Thymus (tissue), 11 donors: ENCODE results near the gene MAPK7. TPM values are rescaled to one million over a fixed set of nuclear protein-coding genes. Genes with fewer than 3 reads are reported as not detected.

Experiments
- DNase-seq, 9 donors: peaks; one replicate each; pipeline ENCODE4 v3.0.0-alpha.2; 2013; ENCODE audit warnings: low spot score in 9 of 9, low read depth in 6 of 9, missing footprints in 1 of 9
- H3K27ac ChIP-seq, 2 donors: one replicate each; pipeline ENCODE4 v1.5.1; 2013; ENCODE audit warnings: control low read depth in 1 of 2, low read depth in 1 of 2, low read length in 1 of 2, mild to moderate bottlenecking in 1 of 2, moderate library complexity in 1 of 2
- H3K27me3 ChIP-seq, 2 donors: one replicate each; pipeline ENCODE4 v1.5.1; 2013; ENCODE audit warnings: low read length in 1 of 2; ENCODE audit not compliant: control insufficient read depth in 2 of 2, insufficient read depth in 1 of 2
- H3K36me3 ChIP-seq, 2 donors: one replicate each; pipeline ENCODE4 v1.5.1; 2013; ENCODE audit warnings: low read length in 1 of 2, mild to moderate bottlenecking in 1 of 2, moderate library complexity in 1 of 2; ENCODE audit not compliant: control insufficient read depth in 2 of 2, insufficient read depth in 2 of 2
- H3K4me1 ChIP-seq, 2 donors: one replicate each; pipeline ENCODE4 v1.5.1; 2013; ENCODE audit warnings: low read length in 2 of 2; ENCODE audit not compliant: control insufficient read depth in 2 of 2, insufficient read depth in 2 of 2
- H3K4me3 ChIP-seq, 2 donors: one replicate each; pipeline ENCODE4 v1.5.1; 2013; ENCODE audit warnings: low read length in 2 of 2, control low read depth in 1 of 2, mild to moderate bottlenecking in 1 of 2
- H3K9me3 ChIP-seq, 2 donors: one replicate each; pipeline ENCODE4 v1.5.1; 2013; ENCODE audit warnings: low read length in 1 of 2, mild to moderate bottlenecking in 1 of 2; ENCODE audit not compliant: control insufficient read depth in 2 of 2, insufficient read depth in 1 of 2
- WGBS: extraction: QIAGEN DNeasy Blood & Tissue Kit; methylation state at CpG from one replicate; pipeline ENCODE4 v1.1.7; 2013; 5-methylcytosine and 5-hydroxymethylcytosine counted together
- polyA plus RNA-seq: library from polyadenylated mRNA; stranded (reverse); fragments of 200-250 nt; gene quantifications from one replicate; pipeline ENCODE4 v1.2.3, GENCODE V29; 2013
- total RNA-seq: library from RNA; stranded (reverse); fragments of 120-200 nt; gene quantifications from one replicate; pipeline ENCODE4 v1.2.4, GENCODE V29; 2013
- donor health status: healthy.

The MAPK7 gene
- total and polyA plus RNA-seq, 2 donors, result 3.3 to 13.7 TPM

DNA sequence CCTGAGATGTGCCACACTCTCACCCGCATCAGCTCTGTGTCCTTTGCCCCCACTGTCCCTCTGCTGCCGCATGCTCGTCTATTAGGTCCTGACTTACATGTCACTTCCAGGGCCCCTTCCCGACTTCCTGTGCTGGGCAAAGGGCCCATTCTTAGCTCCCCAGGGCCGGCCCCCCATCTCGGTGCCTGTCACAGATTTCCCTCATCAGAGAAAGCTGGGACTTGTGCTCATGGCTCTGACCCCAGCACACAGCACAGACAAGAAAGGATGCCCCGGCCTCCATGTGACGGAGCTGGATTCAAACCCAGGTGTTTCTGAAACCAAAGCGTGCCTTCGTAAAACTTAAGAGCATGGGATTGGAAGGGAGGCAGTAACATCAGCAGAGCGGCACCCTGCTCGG lies 5.9 kb upstream of the MAPK7 start:
- H3K4me1 ChIP-seq, result peaks cover 5 to 16% of the 10 kb centered on the region in 2 donors
- H3K27me3 ChIP-seq, result peaks cover 0 to 8% of the 10 kb centered on the region in 2 donors
- no peaks in the 10 kb centered on the region for H3K36me3 ChIP-seq
- 78% methylated on average over 12 of the region's 12 CpGs for WGBS
- H3K4me3 ChIP-seq, result no peak overlapping the region
- no peak for DNase-seq
- no peak overlapping the region for H3K27ac ChIP-seq
- H3K9me3 ChIP-seq, result no peaks in the 10 kb centered on the region

DNA sequence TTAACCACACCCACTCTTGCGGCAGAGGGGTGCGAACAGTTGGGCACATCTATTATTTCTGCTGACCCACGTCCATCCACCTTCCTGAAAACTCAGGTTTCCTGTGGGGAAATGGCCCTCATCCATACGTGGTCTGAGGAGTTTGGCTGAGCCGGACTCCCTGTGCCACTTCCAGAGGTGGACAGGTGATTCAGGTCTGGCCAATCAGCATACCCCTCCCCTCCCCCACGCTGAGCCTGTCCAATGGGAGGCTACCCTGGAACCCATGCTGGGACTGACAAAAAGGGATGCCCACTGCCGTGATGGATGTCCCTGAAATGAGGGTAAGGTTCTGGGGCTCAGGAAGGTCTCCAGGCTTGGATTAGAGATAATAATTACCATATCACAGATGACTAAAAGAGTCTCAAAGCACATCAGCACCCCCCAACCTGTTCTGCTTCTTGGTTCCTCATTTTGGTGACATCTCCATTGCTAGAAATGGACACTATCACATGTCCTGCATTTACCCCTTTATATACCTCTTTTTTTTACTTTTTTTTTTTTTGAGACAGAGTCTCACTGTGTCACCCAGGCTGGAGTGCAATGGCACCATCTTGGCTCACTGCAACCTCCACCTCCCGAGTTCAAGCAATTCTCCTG lies 5.3 kb upstream of the MAPK7 start:
- Histone ChIP-seq H3K4me1 (peaks cover 5 to 16% of the 10 kb centered on the region in 2 donors), H3K4me3 (no peak overlapping the region), H3K36me3 (no peaks in the 10 kb centered on the region), H3K9me3 (no peaks in the 10 kb centered on the region), H3K27me3 (peaks cover 0 to 8% of the 10 kb centered on the region in 2 donors), H3K27ac (no peak overlapping the region)
- no peak for DNase-seq
- WGBS, result 84% methylated on average over 8 of the region's 8 CpGs

DNA sequence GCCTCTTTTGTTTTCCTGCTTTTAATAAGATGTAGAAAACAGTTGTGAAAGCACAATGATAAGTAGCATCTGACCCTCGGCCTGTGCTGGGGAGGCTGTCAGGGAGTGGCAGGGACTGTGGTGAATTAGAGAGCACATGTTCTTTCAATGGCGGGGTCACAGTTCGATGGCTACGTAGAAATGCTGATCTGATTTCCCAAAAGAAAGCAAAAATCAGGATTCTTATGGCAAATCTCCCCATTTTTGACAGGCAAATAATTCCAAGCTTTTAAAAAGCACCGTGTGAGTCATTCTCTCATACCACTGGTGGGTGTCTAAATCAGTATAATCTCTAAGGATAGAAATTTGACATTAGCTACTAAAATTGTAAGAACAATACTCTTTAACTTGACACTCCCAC lies 4.2 kb upstream of the MAPK7 start:
- Histone ChIP-seq H3K27ac (no peak overlapping the region), H3K36me3 (no peaks in the 10 kb centered on the region), H3K27me3 (peaks cover 0 to 8% of the 10 kb centered on the region in 2 donors), H3K9me3 (no peaks in the 10 kb centered on the region), H3K4me3 (no peak overlapping the region), H3K4me1 (peaks cover 7 to 22% of the 10 kb centered on the region in 2 donors)
- WGBS, result 98% methylated on average over 5 of the region's 5 CpGs
- DNase-seq, result no peak

DNA sequence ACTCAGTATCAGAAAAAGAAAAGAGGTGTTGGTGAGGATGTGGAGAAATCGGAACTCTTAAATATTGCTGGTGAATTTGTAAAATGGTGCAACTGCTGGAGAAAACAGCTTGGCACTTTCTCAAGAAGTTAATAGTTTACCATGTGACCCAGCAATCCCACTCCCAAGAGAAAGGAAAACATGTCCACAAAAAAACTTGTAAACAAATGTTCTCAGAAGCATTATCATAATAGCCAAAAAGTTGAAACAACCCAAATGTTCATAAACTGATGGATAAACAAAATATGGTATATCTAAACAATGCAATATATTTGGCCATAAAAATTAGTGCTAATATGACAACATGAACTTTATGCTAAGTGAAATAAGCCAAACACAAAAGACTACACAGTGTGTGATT lies 2.6 kb upstream of the MAPK7 start:
- WGBS, result 98% methylated on average over 1 of the region's 1 CpG
- DNase-seq, result no peak
- no peaks in the 10 kb centered on the region for H3K9me3 ChIP-seq
- peaks cover 0 to 5% of the 10 kb centered on the region in 2 donors for H3K27me3 ChIP-seq
- no peak overlapping the region for H3K4me3 ChIP-seq
- peaks cover 7 to 23% of the 10 kb centered on the region in 2 donors for H3K4me1 ChIP-seq
- H3K27ac ChIP-seq, result no peak overlapping the region
- H3K36me3 ChIP-seq, result peaks cover 11 to 14% of the 10 kb centered on the region in 2 donors

GRCh38 chr17:19376811-19377210 lies 1.5 kb upstream of the MAPK7 start:
- Histone ChIP-seq H3K27ac (peak overlapping the region in 1 of 2 donors; percentile 92), H3K4me1 (peaks cover 7 to 16% of the 10 kb centered on the region in 2 donors), H3K27me3 (no peaks in the 10 kb centered on the region), H3K36me3 (peaks cover 22 to 25% of the 10 kb centered on the region in 2 donors), H3K9me3 (no peaks in the 10 kb centered on the region), H3K4me3 (peak overlapping the region; percentile 65 to 90)
- 71% methylated on average over 2 of the region's 2 CpGs for WGBS
- DNase-seq, result no peak

DNA sequence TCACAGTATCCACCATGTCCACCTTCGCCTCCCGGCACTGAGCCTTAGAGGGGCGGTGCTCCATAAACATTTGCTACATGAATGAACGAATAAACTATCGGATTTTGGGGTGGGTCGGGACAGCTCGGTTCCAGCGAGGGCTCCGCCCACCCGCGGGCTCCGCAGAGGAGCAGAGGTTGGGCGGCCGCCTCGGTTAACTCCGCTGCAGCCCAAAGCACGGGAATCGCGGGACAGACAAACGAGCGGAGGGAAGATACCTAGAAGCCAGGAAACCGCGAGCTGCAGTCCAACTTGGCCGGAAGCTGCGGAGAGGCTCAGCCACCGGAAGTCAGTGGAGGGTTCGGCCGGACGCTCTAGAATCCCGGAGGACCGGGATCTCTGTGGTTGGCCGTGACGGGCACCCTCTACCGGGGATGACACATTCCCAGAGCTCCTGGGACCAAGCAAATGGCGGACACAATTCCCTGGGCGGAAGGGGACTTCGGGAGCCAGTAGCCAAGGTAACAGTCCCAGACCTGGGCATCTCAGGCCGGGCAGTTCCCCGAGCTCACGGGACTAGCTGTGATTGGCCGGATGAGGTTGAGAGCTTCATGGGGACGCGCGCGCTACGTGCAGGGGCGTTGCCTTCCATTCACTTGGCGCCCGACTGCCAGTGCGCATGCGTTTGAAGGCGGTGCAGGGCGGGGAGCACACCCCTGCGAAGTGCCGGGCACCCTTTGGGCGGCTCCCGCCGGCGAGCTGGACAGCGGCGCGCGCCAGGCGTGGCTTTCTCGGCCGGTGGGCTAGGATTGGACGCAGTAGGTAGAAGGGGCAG lies 489 bp upstream of the MAPK7 start:
- WGBS, result under 1% methylated on average over 67 of the region's 67 CpGs
- Histone ChIP-seq H3K27me3 (no peaks in the 10 kb centered on the region), H3K27ac (peak overlapping the region; percentile 92 to 93), H3K9me3 (no peaks in the 10 kb centered on the region), H3K4me1 (peaks cover 7 to 11% of the 10 kb centered on the region in 2 donors), H3K36me3 (peaks cover 32 to 34% of the 10 kb centered on the region in 2 donors), H3K4me3 (peak overlapping the region; percentile 65 to 90)
- peak; percentile 75 to 96 (median 91) for DNase-seq

DNA sequence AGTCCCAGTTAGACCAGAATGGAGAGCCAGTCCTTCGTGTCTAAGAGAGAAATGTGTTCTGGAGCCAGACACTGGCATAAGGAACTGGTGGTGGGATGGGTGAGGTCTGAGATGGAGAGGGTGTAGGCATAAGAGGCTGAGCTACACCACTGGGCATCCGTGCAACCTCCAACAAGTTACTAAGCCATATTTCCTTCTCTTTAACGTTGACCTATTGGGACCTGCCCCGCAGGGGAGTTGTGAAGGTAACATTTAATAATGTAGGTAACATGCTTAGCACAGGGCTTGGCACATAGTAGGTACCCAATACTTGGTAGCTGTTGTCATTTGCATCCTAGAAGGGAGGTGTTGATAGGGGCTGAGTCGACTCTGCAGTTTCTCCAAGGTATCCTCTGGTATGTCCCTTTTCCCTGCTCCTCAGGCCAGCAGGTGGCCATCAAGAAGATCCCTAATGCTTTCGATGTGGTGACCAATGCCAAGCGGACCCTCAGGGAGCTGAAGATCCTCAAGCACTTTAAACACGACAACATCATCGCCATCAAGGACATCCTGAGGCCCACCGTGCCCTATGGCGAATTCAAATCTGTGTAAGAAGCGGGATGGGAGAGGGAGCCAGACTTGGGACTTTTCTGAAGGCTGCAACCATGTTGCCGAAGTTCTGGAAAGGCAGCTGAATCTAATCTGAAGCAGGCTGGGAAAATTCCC lies 1.2 kb downstream of the MAPK7 start:
- Histone ChIP-seq H3K36me3 (peaks cover 40 to 47% of the 10 kb centered on the region in 2 donors), H3K9me3 (no peaks in the 10 kb centered on the region), H3K27me3 (no peaks in the 10 kb centered on the region), H3K4me3 (peak overlapping the region in 1 of 2 donors; percentile 90), H3K27ac (no peak overlapping the region), H3K4me1 (peaks cover 7 to 22% of the 10 kb centered on the region in 2 donors)
- no peak for DNase-seq
- 96% methylated on average over 13 of the region's 13 CpGs for WGBS

- no peaks in the 10 kb centered on the region for H3K9me3 ChIP-seq
- 98% methylated on average over 29 of the region's 29 CpGs for WGBS
- H3K36me3 ChIP-seq, result peaks cover 40 to 47% of the 10 kb centered on the region in 2 donors
- no peak overlapping the region for H3K4me3 ChIP-seq
- H3K4me1 ChIP-seq, result peaks cover 16 to 33% of the 10 kb centered on the region in 2 donors
- no peak for DNase-seq
- H3K27ac ChIP-seq, result no peak overlapping the region
- H3K27me3 ChIP-seq, result no peaks in the 10 kb centered on the region
Observed at GRCh38 chr17:19380481-19381301, 2.4 kb downstream of the MAPK7 start.
